ENCODE data around the gene C10orf95.

C10orf95 gene

GRCh38 chr10:102400076-102400475, 51.3 kb downstream of the C10orf95 start:
- DNase-seq = no peak

Measured in Kasumi-1 (cell line).